Hepatocyte (in vitro differentiated cells): ENCODE results near the gene EPS8L3. TPM values are rescaled to one million over a fixed set of nuclear protein-coding genes. Genes with fewer than 3 reads are reported as not detected.

ENCODE experiments used
- DNase-seq: peaks from one replicate; pipeline ENCODE4 v3.0.0-alpha.2; 2016; ENCODE audit warnings: low spot score
- H2AFZ ChIP-seq: fragments of 200-600 bp; sonication (generic); 2 replicates; pipeline ENCODE4 v1.6.0; 2016; ENCODE audit warnings: antibody characterized with exemption, mild to moderate bottlenecking
- H3K27ac ChIP-seq: fragments of 200-600 bp; sonication (generic); 2 replicates; pipeline ENCODE4 v1.5.1; 2016; ENCODE audit warnings: mild to moderate bottlenecking
- H3K27me3 ChIP-seq: fragments of 200-600 bp; sonication (generic); 2 replicates; pipeline ENCODE4 v1.6.1; 2016
- H3K36me3 ChIP-seq: fragments of 200-600 bp; sonication (generic); replicated peaks from 2 replicates; pipeline ENCODE4 v1.5.1; 2016; ENCODE audit warnings: low read depth; ENCODE audit not compliant: insufficient read depth
- H3K4me1 ChIP-seq: fragments of 200-600 bp; sonication (generic); 2 replicates; pipeline ENCODE4 v1.5.1; 2016; ENCODE audit warnings: mild to moderate bottlenecking, moderate library complexity; ENCODE audit not compliant: insufficient read depth
- H3K4me2 ChIP-seq: fragments of 200-600 bp; sonication (generic); 2 replicates; pipeline ENCODE4 v1.6.0; 2016
- H3K4me3 ChIP-seq: fragments of 200-600 bp; sonication (generic); 2 replicates; pipeline ENCODE4 v1.5.1; 2016; ENCODE audit warnings: mild to moderate bottlenecking
- H3K79me2 ChIP-seq: fragments of 200-600 bp; sonication (generic); 2 replicates; pipeline ENCODE4 v1.6.0; 2017; ENCODE audit warnings: mild to moderate bottlenecking
- H3K9me2 ChIP-seq: fragments of 200-600 bp; sonication (generic); replicated peaks from 2 replicates; pipeline ENCODE4 v1.6.0; 2017; ENCODE audit warnings: mild to moderate bottlenecking; ENCODE audit not compliant: insufficient read depth
- H3K9me3 ChIP-seq: fragments of 200-600 bp; sonication (generic); 2 replicates; pipeline ENCODE4 v1.5.1; 2016; ENCODE audit warnings: low read depth, mild to moderate bottlenecking
- H4K20me1 ChIP-seq: fragments of 200-600 bp; sonication (generic); 2 replicates; pipeline ENCODE4 v1.6.0; 2016; ENCODE audit warnings: mild to moderate bottlenecking; ENCODE audit not compliant: insufficient read depth, poor library complexity, severe bottlenecking
- EZH2 ChIP-seq: fragments of 200-600 bp; sonication (generic); IDR thresholded peaks from 2 replicates; pipeline ENCODE4 v1.6.1; 2016; ENCODE audit warnings: antibody characterized with exemption, mild to moderate bottlenecking, borderline replicate concordance
- EZH2phosphoT487 ChIP-seq: fragments of 200-600 bp; sonication (generic); IDR thresholded peaks from one replicate; pipeline ENCODE4 v1.6.1; 2018; ENCODE audit warnings: antibody characterized with exemption, mild to moderate bottlenecking, low read depth, moderate library complexity; ENCODE audit not compliant: unreplicated experiment, severe bottlenecking
- WGBS: methylation state at CpG from one replicate; pipeline ENCODE4 v1.1.6; 2016; ENCODE audit warnings: low lambda C conversion rate; ENCODE audit errors: missing lambda C conversion rate; 5-methylcytosine and 5-hydroxymethylcytosine counted together
- polyA plus RNA-seq: library from polyadenylated mRNA; unstranded; fragments of >200 nt; fragmentation: Nextera tagmentation; extraction: Ambion mirVana; gene quantifications from 2 replicates; pipeline ENCODE4 v1.2.1, GENCODE V29; 2016
- total RNA-seq: library from RNA; depleted of rRNA; stranded (reverse); fragments of >200 nt; gene quantifications from 2 replicates; pipeline ENCODE4 v1.2.3, GENCODE V29; 2014
- TF ChIP-seq, protein P1 (sequence below): fragments of 200-600 bp; sonication (generic); IDR thresholded peaks from 2 replicates; pipeline ENCODE4 v1.5.1; 2016; ENCODE audit warnings: antibody characterized with exemption, mild to moderate bottlenecking; ENCODE audit not compliant: poor library complexity

Gene EPS8L3
- total and polyA plus RNA-seq, 2 experiments from 2014 or later = 48.1 to 97.3 TPM

DNA sequence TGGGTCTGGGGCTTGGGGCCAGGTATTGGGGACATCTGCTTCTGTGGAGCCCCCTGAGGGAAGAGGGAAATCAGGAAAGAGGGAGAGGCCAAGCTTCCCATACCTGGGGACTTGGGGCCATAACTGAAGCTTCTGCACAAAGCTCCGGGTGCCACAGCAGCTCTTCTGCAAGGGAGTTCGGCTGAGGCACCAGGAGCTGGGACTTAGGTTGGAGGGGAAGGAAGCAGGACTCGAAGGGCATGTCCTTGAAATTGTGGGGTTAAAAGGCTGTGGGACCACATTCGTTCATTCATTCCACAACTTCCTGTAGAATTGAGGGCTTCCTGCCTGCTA lies 1.7 kb upstream of the EPS8L3 start:
- TF ChIP-seq EZH2 (no peak), EZH2phosphoT487 (no peak)
- TF ChIP-seq, protein P1, sequence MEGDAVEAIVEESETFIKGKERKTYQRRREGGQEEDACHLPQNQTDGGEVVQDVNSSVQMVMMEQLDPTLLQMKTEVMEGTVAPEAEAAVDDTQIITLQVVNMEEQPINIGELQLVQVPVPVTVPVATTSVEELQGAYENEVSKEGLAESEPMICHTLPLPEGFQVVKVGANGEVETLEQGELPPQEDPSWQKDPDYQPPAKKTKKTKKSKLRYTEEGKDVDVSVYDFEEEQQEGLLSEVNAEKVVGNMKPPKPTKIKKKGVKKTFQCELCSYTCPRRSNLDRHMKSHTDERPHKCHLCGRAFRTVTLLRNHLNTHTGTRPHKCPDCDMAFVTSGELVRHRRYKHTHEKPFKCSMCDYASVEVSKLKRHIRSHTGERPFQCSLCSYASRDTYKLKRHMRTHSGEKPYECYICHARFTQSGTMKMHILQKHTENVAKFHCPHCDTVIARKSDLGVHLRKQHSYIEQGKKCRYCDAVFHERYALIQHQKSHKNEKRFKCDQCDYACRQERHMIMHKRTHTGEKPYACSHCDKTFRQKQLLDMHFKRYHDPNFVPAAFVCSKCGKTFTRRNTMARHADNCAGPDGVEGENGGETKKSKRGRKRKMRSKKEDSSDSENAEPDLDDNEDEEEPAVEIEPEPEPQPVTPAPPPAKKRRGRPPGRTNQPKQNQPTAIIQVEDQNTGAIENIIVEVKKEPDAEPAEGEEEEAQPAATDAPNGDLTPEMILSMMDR = no peak
- no peaks in the 10 kb centered on the region for H3K27me3 ChIP-seq
- no peak overlapping the region for H3K4me3 ChIP-seq
- H3K9me3 ChIP-seq = no peaks in the 10 kb centered on the region
- no peaks in the 10 kb centered on the region for H3K36me3 ChIP-seq
- H3K27ac ChIP-seq = peak overlapping the region; percentile 99
- no peak overlapping the region for H2AFZ ChIP-seq
- no peak overlapping the region for H3K4me2 ChIP-seq
- DNase-seq = no peak
- WGBS = 90% methylated on average over 4 of the region's 4 CpGs
- peaks cover 52% of the 10 kb centered on the region for H3K4me1 ChIP-seq
- no peaks in the 10 kb centered on the region for H4K20me1 ChIP-seq
- H3K9me2 ChIP-seq = no peaks in the 10 kb centered on the region
- H3K79me2 ChIP-seq = peaks cover 16% of the 10 kb centered on the region

DNA sequence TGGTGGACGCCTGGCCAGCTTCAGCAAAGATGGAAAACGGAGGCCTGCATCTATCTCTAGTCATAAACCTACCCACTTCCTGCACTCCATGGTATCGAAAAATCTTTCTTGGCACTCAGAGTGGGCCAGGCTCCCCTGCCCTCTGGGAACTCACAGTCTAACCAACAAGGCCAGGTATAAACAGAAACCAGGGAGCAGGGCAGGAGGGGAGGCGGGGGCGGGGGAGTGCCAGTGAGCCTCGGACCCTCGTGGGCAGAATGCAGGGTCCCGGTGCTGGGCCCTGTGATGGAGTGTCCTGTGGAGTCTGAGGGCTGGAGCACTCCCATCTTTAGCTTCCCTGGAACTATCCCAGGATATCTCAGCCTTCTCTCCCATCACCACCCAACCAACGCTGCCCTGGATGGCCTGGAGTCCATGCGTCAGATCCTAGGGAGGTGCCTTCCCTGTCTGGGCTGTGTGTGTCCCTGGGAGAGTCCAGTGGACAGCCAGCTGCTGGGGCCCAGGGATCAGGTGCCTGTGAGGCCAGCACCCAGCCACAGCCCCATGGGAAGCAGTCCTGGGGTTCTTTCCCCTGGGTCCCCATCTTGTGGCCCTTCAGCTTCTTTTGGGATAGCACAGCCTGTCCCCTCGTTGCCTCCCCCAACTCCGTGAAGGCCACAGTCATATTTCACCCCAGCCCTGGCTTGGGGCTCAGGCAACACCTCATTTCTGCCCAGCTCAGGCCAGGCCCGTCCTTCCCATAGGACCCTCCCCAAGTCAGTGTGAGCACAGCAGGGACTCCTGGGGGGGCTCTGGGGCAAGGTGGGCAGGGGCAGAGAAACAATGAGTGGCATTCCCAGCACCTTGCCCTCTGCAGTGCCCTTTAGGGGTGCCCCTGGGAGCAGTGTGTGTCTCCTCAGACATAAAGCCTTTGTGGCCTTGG lies 1.1 kb upstream of the EPS8L3 start:
- Histone ChIP-seq H3K79me2 (peaks cover 16% of the 10 kb centered on the region), H4K20me1 (no peaks in the 10 kb centered on the region), H3K4me1 (peaks cover 52% of the 10 kb centered on the region), H3K36me3 (no peaks in the 10 kb centered on the region), H3K9me2 (no peaks in the 10 kb centered on the region), H3K9me3 (no peaks in the 10 kb centered on the region), H3K27me3 (no peaks in the 10 kb centered on the region), H3K4me3 (no peak overlapping the region), H2AFZ (no peak overlapping the region), H3K4me2 (peak overlapping the region; percentile 60), H3K27ac (peak overlapping the region; percentile 99)
- TF ChIP-seq EZH2phosphoT487 (no peak), EZH2 (no peak)
- TF ChIP-seq, protein P1 = no peak
- 94% methylated on average over 12 of the region's 13 CpGs for WGBS
- DNase-seq = no peak

DNA sequence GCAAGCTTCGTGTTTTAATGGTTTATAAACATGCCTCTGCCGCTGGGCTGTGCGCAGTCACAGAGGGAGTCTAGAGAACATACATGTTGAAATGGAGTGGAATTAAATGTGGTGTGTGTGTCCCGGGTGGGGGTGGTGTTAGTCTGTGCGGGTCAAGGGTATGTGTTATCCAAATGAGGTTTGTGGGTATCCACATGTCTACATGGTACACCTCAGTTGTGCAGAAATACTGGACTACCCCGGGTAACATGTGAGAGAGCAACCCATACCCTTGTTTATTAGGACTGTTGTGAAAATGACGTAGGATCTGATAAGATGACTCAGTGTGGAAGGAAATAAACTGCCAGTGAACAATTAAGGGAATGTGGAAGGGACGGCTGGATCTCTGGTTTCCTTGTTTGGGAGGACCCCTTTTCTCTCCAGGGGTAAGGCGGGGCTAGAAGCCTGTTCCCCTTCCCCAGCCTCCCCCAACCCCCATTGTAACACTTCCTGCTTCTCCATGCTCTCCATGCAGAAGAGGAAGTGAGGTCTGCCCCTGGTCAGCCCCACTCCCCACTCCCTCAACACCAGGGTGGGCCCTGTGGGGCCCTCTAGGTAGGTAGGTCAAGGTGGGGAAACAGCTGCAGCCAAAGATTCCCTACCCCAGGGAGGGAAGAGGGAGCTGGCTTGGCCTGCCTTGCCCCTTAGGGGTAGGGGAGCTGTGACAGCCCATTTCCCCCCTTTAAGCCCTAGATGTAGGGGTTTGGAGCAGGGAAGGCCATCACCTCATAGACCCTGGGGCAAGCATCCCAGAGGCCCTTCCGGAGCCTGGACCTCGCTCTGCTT lies 690 bp downstream of the EPS8L3 start:
- Histone ChIP-seq H3K9me3 (no peaks in the 10 kb centered on the region), H3K4me2 (peak overlapping the region; percentile 85), H4K20me1 (no peaks in the 10 kb centered on the region), H2AFZ (no peak overlapping the region), H3K27ac (peak overlapping the region; percentile 99), H3K79me2 (peaks cover 16% of the 10 kb centered on the region), H3K4me3 (peak overlapping the region; percentile 33), H3K9me2 (no peaks in the 10 kb centered on the region), H3K4me1 (peaks cover 52% of the 10 kb centered on the region), H3K36me3 (no peaks in the 10 kb centered on the region), H3K27me3 (no peaks in the 10 kb centered on the region)
- DNase-seq = peak; percentile 56
- WGBS = 71% methylated on average over 10 of the region's 11 CpGs
- TF ChIP-seq EZH2phosphoT487 = no peak
- no peak for TF ChIP-seq EZH2
- TF ChIP-seq, protein P1 = no peak
